Pulmonary artery endothelial cell (primary cell): ENCODE results near the gene CCDC80. TPM values are rescaled to one million over a fixed set of nuclear protein-coding genes. Genes with fewer than 3 reads are reported as not detected.

ENCODE experiments used
- total RNA-seq: library from RNA; depleted of rRNA; stranded (reverse); fragments of >200 nt; gene quantifications from 2 replicates; pipeline ENCODE4 v1.2.3, GENCODE V29; 2014

Gene CCDC80
- total RNA-seq, 1 donor from 2014 or later: 20.5 TPM

Other genes with a start within 250 kb of the CCDC80 start
- gene BTLA, start 141.7 kb downstream of the CCDC80 start, total RNA-seq: not detected in 2 replicates
- 72.2 and 113 TPM in 2 replicates for gene ATG3, start 79.2 kb downstream of the CCDC80 start, total RNA-seq
- gene SLC35A5, start 79.1 kb downstream of the CCDC80 start, total RNA-seq: 27.0 and 46.1 TPM in 2 replicates
- gene CD200R1L, start 205.7 kb upstream of the CCDC80 start, total RNA-seq: not detected in 2 replicates